ENCODE data around the gene PAQR4.

PAQR4 gene

GRCh38 chr16:2966043-2966807 is 2.9 kb upstream of the PAQR4 start:
- DNase-seq (ENCODE audit: low spot score): no peak

- DNase-seq (ENCODE audit: low spot score): no peak
Observed at GRCh38 chr16:2966808-2967191, 2.3 kb upstream of the PAQR4 start.

GRCh38 chr16:2967211-2967631 is 1.9 kb upstream of the PAQR4 start:
- DNase-seq (ENCODE audit: low spot score): no peak

GRCh38 chr16:2967721-2968161 is 1.4 kb upstream of the PAQR4 start:
- no peak for DNase-seq (ENCODE audit: low spot score)

- DNase-seq (ENCODE audit: low spot score): peak; percentile 43
Observed at GRCh38 chr16:2968368-2968737, 795 bp upstream of the PAQR4 start.

- peak; percentile 67 for DNase-seq (ENCODE audit: low spot score)
Observed at GRCh38 chr16:2969545-2970521, 685 bp downstream of the PAQR4 start.

GRCh38 chr16:2970563-2970962 is 1.4 kb downstream of the PAQR4 start:
- no peak for DNase-seq (ENCODE audit: low spot score)

GRCh38 chr16:2971134-2971984 is 2.2 kb downstream of the PAQR4 start:
- DNase-seq (ENCODE audit: low spot score): no peak

GRCh38 chr16:2971985-2972784 is 3.0 kb downstream of the PAQR4 start:
- no peak for DNase-seq (ENCODE audit: low spot score)

- DNase-seq (ENCODE audit: low spot score): no peak
Observed at GRCh38 chr16:2973093-2973492, 3.9 kb downstream of the PAQR4 start.

- no peak for DNase-seq (ENCODE audit: low spot score)
Observed at GRCh38 chr16:2973605-2974318, 4.6 kb downstream of the PAQR4 start.

GRCh38 chr16:2974319-2975056 is 5.3 kb downstream of the PAQR4 start:
- DNase-seq (ENCODE audit: low spot score): no peak

- no peak for DNase-seq (ENCODE audit: low spot score)
Observed at GRCh38 chr16:2975161-2975795, 6.1 kb downstream of the PAQR4 start.

GRCh38 chr16:2976201-2976600 is 7.1 kb downstream of the PAQR4 start:
- DNase-seq (ENCODE audit: low spot score): no peak

- DNase-seq (ENCODE audit: low spot score): no peak
Observed at GRCh38 chr16:2976673-2977072, 7.5 kb downstream of the PAQR4 start.

GRCh38 chr16:2977440-2977839 is 8.3 kb downstream of the PAQR4 start:
- no peak for DNase-seq (ENCODE audit: low spot score)

- DNase-seq (ENCODE audit: low spot score): peak; percentile 31
Observed at GRCh38 chr16:2979669-2980226, 10.6 kb downstream of the PAQR4 start.

- peak; percentile 96 for DNase-seq (ENCODE audit: low spot score)
Observed at GRCh38 chr16:2980227-2981176, 11.4 kb downstream of the PAQR4 start, which contains the start of gene PKMYT1. PKMYT1 (minus strand) TSS chr16:2980446; CDS start chr16:2979657, 789 bp downstream.

Data from hematopoietic multipotent progenitor cell treated with erythropoietin and hydrocortisone succinate and interleukin-3 and kit ligand, for 15 days (in vitro differentiated cells).